ENCODE data around the gene RBM27.
"Not testable (repeated sequence)": the region's sequence is repeated elsewhere in the genome, so short reads cannot be mapped to it uniquely, and the experiment has no call there.

- TF ChIP-seq POLR2A, CTCF, POLR2AphosphoS5, EP300 (IDR thresholded peaks at IDR 0.05): not testable (repeated sequence)
Observed at GRCh38 chr5:146210810-146211209, 7.4 kb downstream of the RBM27 start.
